Lung (tissue), 12 donors: Measurements from ENCODE around the gene EPHA4. TPM values are rescaled to one million over a fixed set of nuclear protein-coding genes. Genes with fewer than 3 reads are reported as not detected.

Experiments
- ATAC-seq: fragments of 200-7000 bp; cut with Tn5 transposase; one replicate; pipeline ENCODE4 v1.9.1; 2020; ENCODE audit warnings: moderate number of reproducible peaks; ENCODE audit not compliant: insufficient read depth, low FRiP score
- DNase-seq, 3 donors: peaks; one replicate each; pipeline ENCODE4 v3.0.0-alpha.2; 2013 to 2017
- H3K27ac ChIP-seq, 2 donors: one replicate each; pipeline ENCODE4 v1.5.1; 2013; ENCODE audit warnings: mild to moderate bottlenecking in 2 of 2, moderate library complexity in 2 of 2, control low read depth in 1 of 2, inconsistent platforms in 1 of 2, low read depth in 1 of 2, low read length in 1 of 2
- H3K27me3 ChIP-seq, 3 donors: one replicate each; pipeline ENCODE4 v1.5.1; 2013; ENCODE audit warnings: low read length in 2 of 3; ENCODE audit not compliant: control insufficient read depth in 3 of 3, insufficient read depth in 3 of 3
- H3K36me3 ChIP-seq, 4 donors: one replicate each; pipeline ENCODE4 v1.5.1; 2013; ENCODE audit warnings: low read length in 4 of 4, mild to moderate bottlenecking in 1 of 4, moderate library complexity in 1 of 4; ENCODE audit not compliant: control insufficient read depth in 4 of 4, insufficient read depth in 4 of 4
- H3K4me1 ChIP-seq, 5 donors: one replicate each; pipeline ENCODE4 v1.5.1; 2013; ENCODE audit warnings: low read length in 5 of 5, mild to moderate bottlenecking in 2 of 5, moderate library complexity in 1 of 5; ENCODE audit not compliant: control insufficient read depth in 5 of 5, insufficient read depth in 5 of 5
- H3K4me3 ChIP-seq: one replicate; pipeline ENCODE4 v1.5.1; 2013; ENCODE audit warnings: mild to moderate bottlenecking, control low read depth, moderate library complexity
- H3K9ac ChIP-seq, 2 donors: one replicate each; pipeline ENCODE4 v1.5.1; 2013; ENCODE audit warnings: low read length in 2 of 2, control low read depth in 1 of 2; ENCODE audit not compliant: insufficient read depth in 1 of 2
- H3K9me3 ChIP-seq, 4 donors: one replicate each; pipeline ENCODE4 v1.5.1; 2013; ENCODE audit warnings: low read length in 3 of 4, mild to moderate bottlenecking in 1 of 4, moderate library complexity in 1 of 4; ENCODE audit not compliant: control insufficient read depth in 4 of 4, insufficient read depth in 3 of 4
- WGBS, 2 donors: extraction: QIAGEN DNeasy Blood & Tissue Kit; methylation state at CpG; one replicate each; pipeline ENCODE4 v1.1.7; 2013; 5-methylcytosine and 5-hydroxymethylcytosine counted together
- polyA plus RNA-seq, 2 donors: library from polyadenylated mRNA; stranded (reverse); fragments of 200-250 nt; gene quantifications; one replicate each; pipeline ENCODE4 v1.2.1, GENCODE V29; 2013
- total RNA-seq, 2 donors: library from RNA; depleted of rRNA in 1 of 2; stranded (reverse); fragments of >200 nt in 1 of 2; gene quantifications; one replicate each; pipeline ENCODE4 v1.2.1, GENCODE V29; 2014 to 2021
- TF ChIP-seq, protein P1 (sequence below): IDR thresholded peaks from 2 replicates; pipeline ENCODE4 v1.5.1; 2012; ENCODE audit warnings: mild to moderate bottlenecking; ENCODE audit errors: control extremely low read depth, extremely low read depth
- donor health status: control.
- donor health status: control.
- donor health status: Bipolar disorder and iron deficiency.
- donor health status: healthy.
- donor health status: DM: yes; HTN: yes; CAD: no.

Gene EPHA4
- total and polyA plus RNA-seq, 4 donors: 2.5 to 28.8 (median 14.7) TPM

DNA sequence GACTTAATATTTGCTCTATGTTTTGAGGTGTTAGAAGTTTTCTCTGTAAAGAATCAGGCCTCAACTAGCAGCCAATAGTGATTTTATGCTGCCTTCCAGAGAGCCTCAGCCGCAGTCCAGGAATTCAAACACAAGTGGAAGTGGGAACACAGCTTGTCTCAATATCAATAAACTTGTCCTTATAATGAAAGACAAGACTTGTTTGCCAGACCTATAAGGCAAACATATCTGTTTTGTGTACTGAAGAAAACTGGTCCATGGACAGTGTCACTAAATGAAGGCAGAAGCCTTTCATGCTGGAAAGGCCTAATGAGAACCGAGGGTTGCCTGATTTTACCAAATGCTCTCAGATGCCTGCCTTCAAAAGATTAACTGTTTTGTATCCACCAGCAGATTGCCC, 182.2 kb downstream of the EPHA4 start:
- Histone ChIP-seq H3K4me1 (peaks cover 0 to 2% (median 0%) of the 10 kb centered on the region in 5 donors), H3K9me3 (peaks cover 0 to 2% (median 0%) of the 10 kb centered on the region in 4 donors), H3K27me3 (no peaks in the 10 kb centered on the region), H3K27ac (no peak overlapping the region), H3K9ac (no peak overlapping the region), H3K36me3 (no peaks in the 10 kb centered on the region), H3K4me3 (no peak overlapping the region)
- WGBS, 2 donors: 89 to 97% methylated on average over 2 of the region's 2 CpGs
- no peak for DNase-seq
- ATAC-seq: no peak
- TF ChIP-seq, protein P1, sequence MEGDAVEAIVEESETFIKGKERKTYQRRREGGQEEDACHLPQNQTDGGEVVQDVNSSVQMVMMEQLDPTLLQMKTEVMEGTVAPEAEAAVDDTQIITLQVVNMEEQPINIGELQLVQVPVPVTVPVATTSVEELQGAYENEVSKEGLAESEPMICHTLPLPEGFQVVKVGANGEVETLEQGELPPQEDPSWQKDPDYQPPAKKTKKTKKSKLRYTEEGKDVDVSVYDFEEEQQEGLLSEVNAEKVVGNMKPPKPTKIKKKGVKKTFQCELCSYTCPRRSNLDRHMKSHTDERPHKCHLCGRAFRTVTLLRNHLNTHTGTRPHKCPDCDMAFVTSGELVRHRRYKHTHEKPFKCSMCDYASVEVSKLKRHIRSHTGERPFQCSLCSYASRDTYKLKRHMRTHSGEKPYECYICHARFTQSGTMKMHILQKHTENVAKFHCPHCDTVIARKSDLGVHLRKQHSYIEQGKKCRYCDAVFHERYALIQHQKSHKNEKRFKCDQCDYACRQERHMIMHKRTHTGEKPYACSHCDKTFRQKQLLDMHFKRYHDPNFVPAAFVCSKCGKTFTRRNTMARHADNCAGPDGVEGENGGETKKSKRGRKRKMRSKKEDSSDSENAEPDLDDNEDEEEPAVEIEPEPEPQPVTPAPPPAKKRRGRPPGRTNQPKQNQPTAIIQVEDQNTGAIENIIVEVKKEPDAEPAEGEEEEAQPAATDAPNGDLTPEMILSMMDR: no peak

DNA sequence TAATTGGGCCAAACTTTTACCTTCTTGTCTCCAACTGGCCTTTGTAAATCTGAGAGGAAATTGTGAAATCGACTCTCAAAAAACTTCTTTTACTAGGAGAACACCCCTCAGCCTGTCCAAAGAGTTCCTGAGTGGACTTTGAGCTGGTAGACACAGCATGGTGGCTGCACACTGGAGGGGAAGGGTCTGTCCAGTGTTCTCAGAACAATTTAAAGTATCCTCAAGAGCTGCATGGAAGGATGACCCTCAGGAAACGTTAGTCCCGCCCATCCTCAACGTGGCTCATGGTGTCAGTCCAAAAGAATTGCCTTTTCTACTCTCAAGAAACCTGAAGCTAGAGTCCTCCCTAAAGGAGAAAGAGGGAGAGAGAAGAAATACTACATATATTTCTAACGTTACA, 182.7 kb downstream of the EPHA4 start:
- Histone ChIP-seq H3K27ac (no peak overlapping the region), H3K27me3 (no peaks in the 10 kb centered on the region), H3K9me3 (peaks cover 0 to 2% (median 0%) of the 10 kb centered on the region in 4 donors), H3K4me1 (peaks cover 0 to 2% (median 0%) of the 10 kb centered on the region in 5 donors), H3K36me3 (no peaks in the 10 kb centered on the region), H3K4me3 (no peak overlapping the region), H3K9ac (no peak overlapping the region)
- DNase-seq (no peak), ATAC-seq (no peak)
- WGBS, 2 donors: 74 to 81% methylated on average over 5 of the region's 5 CpGs
- TF ChIP-seq, protein P1: no peak

DNA sequence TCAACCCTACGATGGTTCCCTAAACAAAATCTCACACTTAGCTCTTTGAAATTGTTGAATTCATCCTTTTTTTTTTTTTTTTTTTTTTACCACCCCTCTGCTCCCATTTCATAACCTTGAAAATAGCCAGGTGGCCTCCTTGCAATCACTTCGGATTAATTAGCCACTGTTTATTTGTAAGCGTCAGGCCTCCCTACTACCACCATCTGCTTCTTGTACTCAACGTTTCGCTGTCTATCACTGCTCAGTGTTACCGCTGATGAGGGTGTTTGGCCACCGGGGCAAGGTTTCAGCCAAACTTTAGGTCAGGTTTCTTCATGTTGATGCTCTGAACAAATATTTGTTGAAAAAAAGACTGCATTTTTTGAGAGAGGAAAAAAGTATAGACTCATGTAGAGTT, 183.2 kb downstream of the EPHA4 start:
- ATAC-seq: no peak
- H3K27ac ChIP-seq: no peak overlapping the region
- no peaks in the 10 kb centered on the region for H3K27me3 ChIP-seq
- peaks cover 0 to 2% (median 0%) of the 10 kb centered on the region in 5 donors for H3K4me1 ChIP-seq
- no peaks in the 10 kb centered on the region for H3K36me3 ChIP-seq
- 89 to 90% methylated on average over 7 of the region's 7 CpGs for WGBS, 2 donors
- no peak overlapping the region for H3K9ac ChIP-seq
- peaks cover 0 to 2% (median 0%) of the 10 kb centered on the region in 4 donors for H3K9me3 ChIP-seq
- no peak overlapping the region for H3K4me3 ChIP-seq
- TF ChIP-seq, protein P1: no peak
- DNase-seq: no peak

DNA sequence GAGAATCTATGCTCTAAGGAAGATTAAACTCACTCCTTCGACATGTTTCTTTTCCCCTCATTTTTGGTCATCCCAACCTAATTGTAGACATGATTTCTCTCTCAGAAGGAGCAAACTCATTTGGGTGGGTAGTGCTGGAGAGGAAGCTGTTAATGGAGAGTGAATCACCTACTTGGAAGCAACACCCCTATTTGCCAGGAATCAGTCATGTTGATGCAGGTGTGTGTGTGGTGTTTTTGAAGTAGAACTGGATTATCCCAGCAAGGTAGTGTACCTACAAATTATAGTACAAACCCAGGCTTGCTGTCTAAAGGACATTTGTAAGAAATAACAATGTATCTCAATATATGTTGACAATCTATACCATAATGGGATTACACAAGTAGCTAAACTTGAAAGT, 186.4 kb downstream of the EPHA4 start:
- TF ChIP-seq, protein P1: no peak

More for the DNA sequence above, 186.4 kb downstream of the EPHA4 start:
- H3K36me3 ChIP-seq: no peaks in the 10 kb centered on the region
- H3K27ac ChIP-seq: no peak overlapping the region
- no peak overlapping the region for H3K9ac ChIP-seq
- no peak overlapping the region for H3K4me3 ChIP-seq
- peaks cover 0 to 2% (median 0%) of the 10 kb centered on the region in 4 donors for H3K9me3 ChIP-seq
- no peak for ATAC-seq
- H3K27me3 ChIP-seq: no peaks in the 10 kb centered on the region
- DNase-seq: no peak
- WGBS, 2 donors: 86 to 96% methylated on average over 1 of the region's 1 CpG
- peaks cover 0 to 2% (median 0%) of the 10 kb centered on the region in 5 donors for H3K4me1 ChIP-seq
